Measurements from ENCODE around the gene GRID1. TPM values are rescaled to one million over a fixed set of nuclear protein-coding genes. Genes with fewer than 3 reads are reported as not detected.

Gene GRID1
- total RNA-seq, 2 experiments from 2014 or later: not detected

DNA sequence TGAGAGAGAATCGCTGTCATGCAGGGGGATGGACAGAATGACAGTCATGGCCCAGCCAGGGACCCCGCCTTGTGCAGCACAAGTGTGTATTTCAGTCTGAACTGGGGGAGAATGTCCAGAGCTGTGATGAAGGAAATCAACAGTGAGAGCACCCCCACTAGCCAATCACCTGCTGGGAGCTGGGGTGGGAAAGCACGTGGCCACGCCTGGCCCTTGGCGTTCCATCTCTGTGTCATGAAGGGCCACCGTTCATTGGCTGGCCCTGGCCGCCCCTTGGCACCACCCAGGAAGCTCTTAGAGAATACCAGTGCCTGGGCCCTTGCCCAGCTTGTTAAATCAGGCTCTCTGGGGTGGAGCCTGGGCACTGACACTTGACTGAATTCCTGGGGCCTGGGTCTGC is 22.8 kb downstream of the GRID1 start:
- Mint-ChIP-seq H3K27ac (no peak overlapping the region), H3K9me3 (no peaks in the 10 kb centered on the region), H3K4me1 (no peaks in the 10 kb centered on the region), H3K36me3 (ENCODE audit: low read depth) (no peaks in the 10 kb centered on the region), H3K27me3 (peaks cover 2% of the 10 kb centered on the region), H3K4me3 (no peak overlapping the region)
- ChIA-PET POLR2A (no interaction called here), CTCF (no interaction called here)
- no peak for DNase-seq

DNA sequence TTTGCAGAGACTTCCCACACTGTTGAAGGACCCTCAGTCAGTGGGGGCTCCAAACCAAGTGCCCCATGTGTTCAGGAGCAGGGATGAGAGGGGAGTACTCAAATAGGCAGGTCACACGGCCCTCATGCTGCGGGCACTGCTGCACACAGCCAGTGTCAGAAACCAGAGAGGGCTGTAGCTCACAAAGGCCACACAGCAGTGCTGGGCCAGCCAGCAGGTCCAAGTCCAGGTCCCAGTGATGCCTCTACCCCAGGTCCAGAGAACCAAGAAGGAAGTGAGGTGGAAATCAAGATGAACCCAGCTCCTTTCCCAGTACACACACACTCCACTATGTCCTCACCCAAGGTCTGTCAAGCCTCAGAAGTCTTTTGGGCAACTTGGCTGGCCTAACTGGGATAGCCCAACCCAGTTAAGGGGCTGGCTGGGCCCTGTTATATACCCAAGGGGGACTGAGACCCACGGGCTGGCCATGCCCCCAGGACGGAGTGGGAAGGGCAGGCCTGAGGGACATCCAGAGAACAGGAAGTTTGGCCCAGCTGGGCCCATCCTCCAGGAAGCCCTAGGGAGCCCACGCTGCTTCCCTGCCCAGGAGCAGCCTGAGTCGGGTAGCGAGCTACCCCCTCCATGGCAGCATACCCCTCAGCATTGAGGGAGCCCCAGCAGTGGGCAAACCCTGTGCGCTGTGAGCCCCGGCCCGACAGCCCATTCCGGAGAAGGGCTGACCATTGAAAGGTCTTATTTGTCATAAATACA is 24.3 kb downstream of the GRID1 start:
- DNase-seq: no peak
- peaks cover 2% of the 10 kb centered on the region for H3K27me3 Mint-ChIP-seq
- no peaks in the 10 kb centered on the region for H3K36me3 Mint-ChIP-seq (ENCODE audit: low read depth)
- no peaks in the 10 kb centered on the region for H3K4me1 Mint-ChIP-seq
- no peak overlapping the region for H3K27ac Mint-ChIP-seq
- H3K4me3 Mint-ChIP-seq: no peak overlapping the region
- H3K9me3 Mint-ChIP-seq: no peaks in the 10 kb centered on the region
- ChIA-PET POLR2A (no interaction called here), CTCF (no interaction called here)

DNA sequence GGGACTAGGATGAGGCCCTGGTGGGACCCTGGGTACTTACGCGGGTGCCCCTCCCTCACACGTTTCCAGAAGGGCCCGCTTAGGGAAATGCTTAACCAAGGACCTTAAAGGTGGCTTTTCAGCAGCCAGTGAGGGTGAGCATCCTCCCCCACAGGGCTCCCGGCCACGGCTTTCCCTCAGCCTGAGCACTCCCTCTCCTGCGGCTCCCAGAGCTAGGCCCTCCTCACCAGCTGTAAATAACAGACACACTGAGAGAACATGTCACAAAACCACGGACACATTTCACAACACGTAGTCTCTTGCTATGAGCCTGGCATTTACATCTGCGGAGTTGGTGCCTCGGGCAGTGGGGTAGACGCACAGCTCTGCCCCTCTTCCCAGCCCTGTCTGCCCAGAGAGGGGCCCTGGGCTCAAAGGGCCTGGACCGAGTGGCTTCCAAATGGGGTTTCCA is 25.2 kb downstream of the GRID1 start:
- Mint-ChIP-seq H3K4me3 (no peak overlapping the region), H3K27me3 (peaks cover 2% of the 10 kb centered on the region), H3K4me1 (no peaks in the 10 kb centered on the region), H3K9me3 (no peaks in the 10 kb centered on the region), H3K27ac (no peak overlapping the region), H3K36me3 (ENCODE audit: low read depth) (no peaks in the 10 kb centered on the region)
- POLR2A ChIA-PET: no interaction called here
- DNase-seq: no peak
- CTCF ChIA-PET: no interaction called here

DNA sequence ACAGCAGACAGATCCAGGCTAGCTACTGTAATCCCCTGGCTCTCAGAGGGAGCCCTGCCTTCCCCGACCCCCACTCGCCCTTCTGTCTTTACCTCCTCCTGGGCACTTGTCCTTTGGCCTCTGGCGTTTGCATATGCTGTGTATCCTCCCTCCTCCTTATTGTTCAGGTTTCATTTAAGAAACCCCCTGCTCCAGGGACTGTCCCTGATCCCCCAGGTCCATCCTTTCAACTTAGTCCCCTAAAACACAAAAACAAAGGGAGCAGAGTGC is 25.7 kb downstream of the GRID1 start:
- ChIA-PET CTCF (interaction anchor here (0.5 kb wide), 1 partner anchor 598 kb away, joined by 3 read pairs; no protein-coding TSS in a partner anchor), POLR2A (no interaction called here)
- Mint-ChIP-seq H3K4me1 (no peaks in the 10 kb centered on the region), H3K4me3 (no peak overlapping the region), H3K36me3 (ENCODE audit: low read depth) (no peaks in the 10 kb centered on the region), H3K9me3 (no peaks in the 10 kb centered on the region), H3K27ac (no peak overlapping the region), H3K27me3 (peaks cover 2% of the 10 kb centered on the region)
- DNase-seq: no peak

DNA sequence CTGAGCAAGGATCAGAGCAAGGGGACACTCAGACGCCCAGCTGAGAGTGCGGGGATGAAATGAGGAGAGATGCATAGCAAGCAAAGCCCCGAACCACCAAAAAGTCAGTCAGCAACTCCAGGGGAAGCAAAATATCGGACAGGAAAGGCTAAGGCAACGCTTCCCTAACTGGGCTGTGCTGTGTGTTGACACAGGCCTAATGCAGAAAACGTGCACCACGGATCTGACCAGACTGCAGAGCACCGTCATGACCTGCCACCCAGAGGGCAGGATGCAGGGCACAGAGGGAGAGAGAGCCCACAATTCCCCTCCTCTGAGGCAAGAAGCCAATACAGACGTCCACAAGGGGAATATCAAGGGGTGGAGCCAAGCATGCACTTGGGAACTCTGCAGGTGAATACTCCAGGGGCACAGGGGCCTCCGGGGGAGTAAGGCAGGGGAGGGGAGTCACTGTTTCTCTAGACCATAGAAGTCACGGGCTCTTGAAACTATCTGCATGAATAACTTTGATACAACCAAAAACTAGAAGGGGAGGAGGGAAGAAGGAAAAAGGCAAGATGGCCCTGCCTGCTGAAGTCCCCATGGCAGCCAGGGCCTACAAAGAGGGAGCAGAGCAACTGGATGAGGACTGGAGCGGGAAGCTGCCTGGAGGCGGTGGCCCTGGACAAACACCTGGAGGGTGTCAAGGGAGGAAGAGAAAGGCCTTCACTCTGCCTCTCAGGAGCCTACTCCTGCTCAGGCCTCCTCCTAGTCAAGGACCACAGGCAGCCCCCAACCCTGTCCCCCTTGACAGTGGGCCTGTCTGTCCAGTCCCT is 26.2 kb downstream of the GRID1 start:
- DNase-seq: no peak
- CTCF ChIA-PET: interaction anchor here (0.5 kb wide), 1 partner anchor 599 kb away, joined by 3 read pairs; no protein-coding TSS in a partner anchor
- no peak overlapping the region for H3K4me3 Mint-ChIP-seq

DNA sequence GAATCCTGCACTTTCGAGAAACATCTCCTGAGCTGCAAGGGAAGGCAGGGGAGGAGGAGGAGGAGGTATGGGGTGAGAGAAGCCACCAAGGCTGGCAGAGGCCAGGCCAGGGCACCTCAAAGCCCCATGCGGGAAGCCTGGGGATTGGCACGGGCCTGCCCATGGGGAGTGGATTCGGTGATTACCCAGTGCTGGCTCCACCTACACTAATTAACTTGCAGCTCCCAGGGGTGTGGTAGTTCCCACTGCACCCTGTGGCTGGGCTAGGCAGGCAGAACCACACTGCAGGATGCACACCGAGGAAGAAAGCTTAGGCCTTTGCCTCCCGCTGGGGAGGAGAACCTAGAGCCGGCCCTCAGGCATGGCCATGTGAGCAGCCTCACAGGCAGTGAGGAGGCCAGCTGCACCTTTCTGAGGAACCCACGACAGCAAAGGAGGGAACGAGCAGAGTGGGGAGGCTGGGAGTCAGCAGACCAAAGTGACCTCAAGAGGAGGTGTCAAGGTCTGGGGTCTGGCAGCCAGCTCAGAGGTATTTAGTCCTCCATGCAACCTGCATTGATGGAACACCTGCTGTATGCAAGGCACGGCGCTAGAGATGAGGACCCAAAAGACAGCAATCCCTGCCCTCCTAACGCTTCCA is 27.2 kb downstream of the GRID1 start:
- Mint-ChIP-seq H3K27ac (no peak overlapping the region), H3K9me3 (no peaks in the 10 kb centered on the region), H3K36me3 (ENCODE audit: low read depth) (no peaks in the 10 kb centered on the region), H3K4me1 (no peaks in the 10 kb centered on the region), H3K27me3 (no peaks in the 10 kb centered on the region), H3K4me3 (no peak overlapping the region)
- no peak for DNase-seq
- ChIA-PET POLR2A (no interaction called here), CTCF (no interaction called here)

More for the DNA sequence above, 26.2 kb downstream of the GRID1 start:
- H3K4me1 Mint-ChIP-seq: no peaks in the 10 kb centered on the region
- POLR2A ChIA-PET: no interaction called here
- H3K27me3 Mint-ChIP-seq: peaks cover 2% of the 10 kb centered on the region
- no peaks in the 10 kb centered on the region for H3K9me3 Mint-ChIP-seq
- H3K27ac Mint-ChIP-seq: no peak overlapping the region
- no peaks in the 10 kb centered on the region for H3K36me3 Mint-ChIP-seq (ENCODE audit: low read depth)

DNA sequence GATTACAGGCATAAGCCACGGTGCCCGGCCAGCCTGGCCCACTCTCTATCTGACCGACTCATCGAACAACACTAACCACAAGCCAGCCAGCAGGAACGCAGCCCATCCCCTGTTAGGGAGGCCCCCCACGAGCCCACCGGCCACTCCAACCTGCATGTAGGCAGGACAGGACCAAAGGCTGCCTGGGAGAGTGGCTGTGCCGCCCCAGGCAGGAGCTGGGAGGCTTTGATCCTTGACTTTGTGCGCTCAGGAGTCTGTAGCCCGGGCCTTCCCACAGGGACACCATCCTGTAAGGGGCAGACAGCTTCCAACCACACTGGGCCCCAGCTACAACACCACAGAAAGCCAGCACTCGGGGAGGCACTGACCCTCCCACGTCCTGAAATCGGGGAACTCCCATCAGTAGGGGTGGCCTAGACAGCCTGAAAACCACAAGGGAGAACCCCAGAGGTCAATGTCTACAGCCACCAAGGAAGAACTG is 29.4 kb downstream of the GRID1 start:
- Mint-ChIP-seq H3K9me3 (no peaks in the 10 kb centered on the region), H3K36me3 (ENCODE audit: low read depth) (no peaks in the 10 kb centered on the region), H3K4me3 (no peak overlapping the region), H3K4me1 (no peaks in the 10 kb centered on the region), H3K27me3 (peaks cover 8% of the 10 kb centered on the region), H3K27ac (no peak overlapping the region)
- no peak for DNase-seq
- CTCF ChIA-PET: no interaction called here
- POLR2A ChIA-PET: no interaction called here

DNA sequence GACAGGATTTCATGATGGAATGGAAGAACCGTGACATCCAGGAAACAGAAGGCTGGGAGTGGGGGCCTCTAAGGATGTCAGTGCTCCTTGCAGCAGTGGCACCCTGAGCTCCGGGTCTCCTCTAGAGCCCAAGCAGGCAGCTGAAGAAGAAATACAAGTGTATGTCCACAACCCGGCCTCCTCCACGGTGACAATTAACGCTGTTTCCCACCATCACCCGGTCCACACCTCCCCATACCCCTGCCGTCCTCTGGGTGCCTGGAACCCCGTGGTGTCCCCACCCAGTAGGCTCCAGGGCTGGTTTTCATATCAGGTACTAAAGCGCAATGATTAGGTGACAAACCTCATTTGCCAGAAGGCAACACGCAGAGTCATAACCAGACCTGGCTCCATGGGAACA is 30.3 kb downstream of the GRID1 start:
- Mint-ChIP-seq H3K27me3 (peaks cover 8% of the 10 kb centered on the region), H3K4me1 (no peaks in the 10 kb centered on the region), H3K9me3 (no peaks in the 10 kb centered on the region), H3K4me3 (no peak overlapping the region), H3K36me3 (ENCODE audit: low read depth) (no peaks in the 10 kb centered on the region), H3K27ac (no peak overlapping the region)
- no peak for DNase-seq
- ChIA-PET CTCF (no interaction called here), POLR2A (no interaction called here)

DNA sequence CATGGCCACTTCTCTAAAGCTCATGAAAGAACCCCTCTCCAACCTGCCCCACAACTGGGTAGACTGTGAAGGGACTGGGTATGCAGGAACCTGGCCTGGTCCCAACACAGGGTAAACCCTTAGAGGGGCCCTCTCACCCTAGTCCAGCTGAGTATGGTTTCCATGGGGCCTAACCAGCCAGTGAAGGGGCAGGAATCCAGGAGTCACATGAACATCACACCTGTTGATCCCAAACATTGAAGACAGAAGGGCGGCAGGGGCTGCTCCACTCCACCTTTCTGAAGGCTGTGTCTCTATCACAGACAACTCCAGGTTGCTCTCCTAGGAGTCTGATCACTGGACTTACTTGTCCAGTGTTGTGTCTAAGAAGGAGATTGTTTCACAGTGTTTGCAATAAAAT is 30.8 kb downstream of the GRID1 start:
- ChIA-PET POLR2A (no interaction called here), CTCF (no interaction called here)
- DNase-seq: no peak
- Mint-ChIP-seq H3K27ac (no peak overlapping the region), H3K9me3 (no peaks in the 10 kb centered on the region), H3K4me1 (no peaks in the 10 kb centered on the region), H3K36me3 (ENCODE audit: low read depth) (no peaks in the 10 kb centered on the region), H3K27me3 (peaks cover 8% of the 10 kb centered on the region), H3K4me3 (no peak overlapping the region)

DNA sequence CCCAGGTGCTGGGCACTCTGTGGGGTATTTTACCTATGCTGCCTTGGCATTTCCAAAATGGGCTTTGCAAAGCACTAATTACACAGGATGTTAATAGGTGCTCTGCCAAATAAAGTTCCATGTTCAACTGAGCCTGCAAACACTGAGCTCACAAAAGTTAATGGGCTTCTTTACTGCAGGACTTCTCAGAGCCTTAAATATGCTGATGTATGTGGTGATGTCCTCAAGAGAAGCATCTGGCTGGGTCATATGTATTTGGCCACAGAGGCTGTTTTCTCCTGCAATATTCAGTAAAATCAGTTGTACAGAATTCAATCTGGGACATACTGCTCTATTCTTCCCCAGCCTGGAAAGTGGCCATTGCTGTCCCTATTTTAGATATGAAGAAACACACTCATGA is 31.3 kb downstream of the GRID1 start:
- H3K27me3 Mint-ChIP-seq: peaks cover 8% of the 10 kb centered on the region
- CTCF ChIA-PET: no interaction called here
- H3K4me1 Mint-ChIP-seq: no peaks in the 10 kb centered on the region
- H3K36me3 Mint-ChIP-seq (ENCODE audit: low read depth): no peaks in the 10 kb centered on the region
- POLR2A ChIA-PET: no interaction called here
- H3K4me3 Mint-ChIP-seq: no peak overlapping the region
- DNase-seq: no peak
- H3K27ac Mint-ChIP-seq: no peak overlapping the region
- H3K9me3 Mint-ChIP-seq: no peaks in the 10 kb centered on the region

DNA sequence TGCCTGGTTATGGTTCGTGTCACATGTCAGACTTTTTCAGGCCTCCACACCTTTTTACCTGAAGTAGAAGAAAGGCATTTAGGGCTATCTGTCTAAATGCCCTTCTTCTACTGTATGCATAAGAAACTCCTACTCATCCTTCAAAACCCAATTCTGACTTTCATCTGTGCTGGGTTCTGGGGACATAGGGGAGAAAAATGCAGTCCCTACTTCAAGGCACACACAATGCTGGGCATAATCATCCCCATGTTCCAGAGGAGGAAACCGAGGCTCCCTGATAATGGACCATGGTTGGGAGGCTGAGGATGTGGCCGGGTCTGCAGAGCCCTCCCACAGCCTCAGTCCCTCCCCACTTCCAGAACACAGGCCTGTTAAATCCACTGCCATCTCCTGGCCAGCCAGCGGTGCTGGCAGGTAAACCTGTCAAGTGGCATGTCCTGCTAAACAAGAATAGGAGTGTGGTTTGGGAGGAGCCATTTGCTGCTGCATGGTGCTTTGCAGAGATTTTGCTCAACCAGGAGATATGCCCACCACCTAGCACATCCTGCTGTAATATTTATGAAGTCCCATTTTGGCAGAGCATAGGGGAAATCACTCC is 32.0 kb downstream of the GRID1 start:
- no peaks in the 10 kb centered on the region for H3K9me3 Mint-ChIP-seq
- no peak overlapping the region for H3K4me3 Mint-ChIP-seq
- ChIA-PET POLR2A (no interaction called here), CTCF (no interaction called here)
- no peak for DNase-seq
- no peak overlapping the region for H3K27ac Mint-ChIP-seq
- H3K36me3 Mint-ChIP-seq (ENCODE audit: low read depth): no peaks in the 10 kb centered on the region
- H3K27me3 Mint-ChIP-seq: peaks cover 8% of the 10 kb centered on the region
- H3K4me1 Mint-ChIP-seq: no peaks in the 10 kb centered on the region

DNA sequence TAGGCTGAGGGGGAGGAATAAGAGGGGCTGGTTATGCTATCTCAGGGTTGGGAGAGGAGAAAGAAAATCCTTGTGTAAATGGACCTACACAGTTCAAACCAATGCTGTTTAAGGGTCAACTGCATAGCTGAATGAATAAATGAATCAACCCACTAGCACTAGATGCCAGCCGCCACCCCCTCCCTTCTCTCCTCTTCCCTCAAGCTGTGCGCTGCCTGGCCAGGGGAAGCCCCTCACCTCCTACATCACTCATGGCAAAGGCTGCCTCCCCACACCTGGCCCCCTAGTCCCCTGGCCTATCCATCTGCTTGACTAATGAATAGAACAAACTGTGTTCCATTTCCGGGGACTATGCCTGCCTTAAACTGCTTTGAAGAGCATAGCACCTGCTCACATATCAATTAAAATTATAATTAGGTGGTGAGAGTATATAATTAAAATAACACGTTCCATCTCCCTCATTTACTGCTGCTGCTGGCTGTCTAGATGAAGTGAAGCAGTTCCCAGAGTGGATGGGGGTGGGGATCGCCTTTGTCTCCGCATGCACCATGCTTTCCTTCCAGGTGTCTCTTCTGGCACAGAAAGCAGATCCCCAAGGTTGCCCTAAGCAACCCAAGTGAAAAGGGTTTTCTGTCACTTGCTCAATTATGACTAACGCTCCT is 32.6 kb downstream of the GRID1 start:
- Mint-ChIP-seq H3K36me3 (ENCODE audit: low read depth) (no peaks in the 10 kb centered on the region), H3K4me3 (no peak overlapping the region)
- POLR2A ChIA-PET: no interaction called here

DNA sequence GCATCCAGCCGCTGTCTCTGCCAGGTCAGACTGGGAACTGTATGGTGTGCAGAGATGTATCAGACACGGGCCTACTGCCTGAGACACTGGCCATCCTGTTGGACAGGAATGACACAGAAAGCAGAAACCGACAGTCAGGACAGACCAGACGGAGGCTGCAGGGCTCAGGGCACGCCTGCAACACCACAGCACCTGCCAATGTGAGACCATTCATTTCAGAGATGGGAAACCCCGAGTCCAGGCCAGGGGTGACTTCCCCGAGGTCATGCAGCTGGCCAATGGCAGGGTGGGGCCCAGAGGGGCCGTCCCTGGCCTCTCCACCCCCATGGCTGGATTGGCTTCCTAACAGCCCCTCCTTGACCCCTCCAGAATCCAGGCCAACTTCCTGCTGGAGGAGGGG is 34.7 kb downstream of the GRID1 start:
- Mint-ChIP-seq H3K36me3 (ENCODE audit: low read depth) (no peaks in the 10 kb centered on the region), H3K4me3 (no peak overlapping the region), H3K9me3 (no peaks in the 10 kb centered on the region), H3K27ac (no peak overlapping the region), H3K4me1 (no peaks in the 10 kb centered on the region), H3K27me3 (peaks cover 8% of the 10 kb centered on the region)
- ChIA-PET CTCF (no interaction called here), POLR2A (no interaction called here)
- DNase-seq: no peak

More for the DNA sequence above, 32.6 kb downstream of the GRID1 start:
- no peak for DNase-seq
- Mint-ChIP-seq H3K27me3 (peaks cover 8% of the 10 kb centered on the region), H3K9me3 (no peaks in the 10 kb centered on the region), H3K4me1 (no peaks in the 10 kb centered on the region), H3K27ac (no peak overlapping the region)
- CTCF ChIA-PET: no interaction called here

All from activated CD4-positive, alpha-beta memory T cell treated with anti-CD3 and anti-CD28 coated beads, Interleukin-2, amount 10 ng/mL, durations not matched to agents 7 days and 5 days (primary cell).